22Rv1 (cell line): Measurements from ENCODE around the gene MOCS3.

Source experiments
- CTCF ChIP-seq: fragments of 450-650 bp; IDR thresholded peaks from 2 replicates; pipeline ENCODE4 v1.5.1; 2017; ENCODE audit warnings: mild to moderate bottlenecking
- ZFX ChIP-seq: fragments of 450-650 bp; IDR thresholded peaks from 2 replicates; pipeline ENCODE4 v1.6.1; 2017; ENCODE audit warnings: antibody characterized with exemption, borderline replicate concordance

- TF ChIP-seq CTCF (no peak), ZFX (no peak)
Observed at GRCh38 chr20:50953821-50954220, 4.8 kb upstream of the MOCS3 start.
